GM19025 (cell line): Measurements from ENCODE around the gene HS6ST3.

ENCODE experiments used
- ATAC-seq: cut with Tn5 transposase; IDR thresholded peaks from one replicate; pipeline ENCODE4 v1.9.1; 2021; ENCODE audit warnings: mild to moderate bottlenecking, low read depth, moderate library complexity; ENCODE audit not compliant: unreplicated experiment

The HS6ST3 gene

GRCh38 chr13:96421314-96421713 is 331.4 kb downstream of the HS6ST3 start:
- ATAC-seq = no peak

- ATAC-seq = no peak
Observed at GRCh38 chr13:96422002-96422401, 332.1 kb downstream of the HS6ST3 start.

DNA sequence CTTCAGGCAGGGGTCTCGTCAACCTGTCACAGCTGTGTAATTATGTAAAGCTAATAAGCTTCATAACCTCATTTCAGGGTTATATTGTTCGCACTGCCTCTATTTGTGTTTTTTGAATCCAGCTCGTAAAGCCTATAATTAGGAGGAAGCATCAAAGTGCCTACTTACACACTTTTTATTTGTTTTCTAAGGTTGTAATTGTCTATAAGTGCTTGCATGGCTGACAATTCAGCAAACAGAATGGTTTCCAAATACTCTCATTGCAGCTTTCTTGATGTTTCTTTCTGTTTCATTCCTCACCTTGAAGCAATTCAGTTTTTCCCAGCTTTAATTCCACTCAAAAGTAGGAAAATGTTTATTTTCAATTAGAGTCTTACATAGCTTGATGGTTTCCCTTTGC is 336.3 kb downstream of the HS6ST3 start:
- ATAC-seq = no peak

GRCh38 chr13:96428911-96429310 is 339.0 kb downstream of the HS6ST3 start:
- no peak for ATAC-seq

DNA sequence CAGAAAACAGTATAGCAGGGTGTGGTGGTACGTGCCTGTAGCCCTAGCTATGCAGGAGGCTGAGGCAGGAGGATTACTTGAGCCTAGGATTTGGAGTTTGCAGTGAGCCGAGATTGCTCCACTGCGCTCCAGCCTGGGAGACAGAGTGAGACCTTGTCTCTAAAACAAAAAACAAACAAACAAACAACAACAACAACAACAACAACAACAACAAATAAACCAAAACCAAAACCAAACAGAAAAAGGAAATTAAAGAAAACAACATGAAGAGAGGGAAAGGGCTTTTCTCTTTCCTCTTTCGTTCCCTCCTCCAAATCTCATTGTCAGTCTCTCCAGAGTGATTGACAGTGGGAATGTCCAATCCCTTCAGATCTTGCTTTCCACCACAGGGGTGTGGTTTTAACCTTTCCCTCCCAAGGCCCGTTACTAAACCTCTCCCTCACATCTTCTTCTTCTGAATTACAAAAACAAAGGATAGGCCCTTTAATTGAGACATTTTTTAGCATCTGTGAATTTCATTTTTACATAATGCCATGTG is 341.2 kb downstream of the HS6ST3 start:
- ATAC-seq = no peak

- ATAC-seq = no peak
Observed at GRCh38 chr13:96444676-96445075, 354.8 kb downstream of the HS6ST3 start.

DNA sequence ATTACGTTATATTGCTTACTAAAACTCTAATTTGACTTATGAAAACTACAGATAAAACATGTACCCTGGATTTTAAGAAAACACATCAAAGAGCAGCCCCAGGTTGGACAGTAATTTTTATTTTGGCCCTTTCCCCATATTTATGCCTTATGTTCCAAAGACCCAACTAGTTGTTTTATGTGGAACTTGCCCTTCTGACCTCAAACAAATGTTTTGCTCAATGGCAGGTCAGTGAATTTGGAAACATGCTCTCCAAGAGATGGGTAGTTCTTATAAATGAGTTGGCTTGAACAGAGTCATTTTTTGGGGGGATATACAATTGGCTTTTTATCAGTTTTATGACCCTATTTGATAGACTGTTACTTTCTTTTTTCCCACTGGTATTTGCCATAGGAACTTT is 360.0 kb downstream of the HS6ST3 start:
- no peak for ATAC-seq

- no peak for ATAC-seq
Observed at GRCh38 chr13:96450326-96451020, 360.6 kb downstream of the HS6ST3 start.

GRCh38 chr13:96454466-96454865 is 364.6 kb downstream of the HS6ST3 start:
- no peak for ATAC-seq

DNA sequence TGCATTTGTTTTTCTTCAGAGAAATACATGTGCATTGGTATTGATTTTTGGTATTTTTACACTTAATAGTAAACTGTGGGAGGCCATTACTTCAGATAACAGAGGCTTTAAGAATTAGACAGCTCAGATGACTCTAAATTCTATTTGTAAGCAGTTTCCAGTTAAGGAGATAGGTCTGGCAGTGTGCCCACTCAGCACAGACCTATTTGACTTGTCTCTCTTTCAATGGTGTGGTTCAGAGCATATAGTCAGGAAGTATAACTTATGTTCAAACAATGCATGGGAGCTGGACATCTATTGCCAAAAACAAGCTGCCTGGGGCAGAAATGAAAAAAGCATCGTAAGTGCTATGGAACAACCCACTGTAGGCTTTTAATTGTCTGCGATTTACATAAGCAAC is 370.7 kb downstream of the HS6ST3 start:
- no peak for ATAC-seq

- ATAC-seq = no peak
Observed at GRCh38 chr13:96473526-96474180, 383.7 kb downstream of the HS6ST3 start.

DNA sequence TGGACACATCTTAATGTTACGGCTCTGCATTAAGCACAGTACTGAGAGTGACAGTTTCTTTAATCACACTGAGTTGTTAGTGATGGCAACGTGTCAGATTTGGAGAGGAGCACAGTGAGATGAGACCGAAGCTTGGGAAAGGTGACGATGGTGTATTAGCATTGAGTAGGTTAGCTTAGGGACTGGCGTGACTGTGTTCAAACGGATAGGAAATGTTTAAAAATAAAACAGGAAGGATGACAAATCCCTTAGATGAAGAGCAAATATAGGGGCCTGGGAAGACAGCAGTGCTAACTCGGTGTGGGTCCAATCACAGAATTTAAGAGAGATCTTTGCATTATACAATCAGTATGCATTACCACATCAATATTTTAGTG is 384.3 kb downstream of the HS6ST3 start:
- ATAC-seq = no peak

DNA sequence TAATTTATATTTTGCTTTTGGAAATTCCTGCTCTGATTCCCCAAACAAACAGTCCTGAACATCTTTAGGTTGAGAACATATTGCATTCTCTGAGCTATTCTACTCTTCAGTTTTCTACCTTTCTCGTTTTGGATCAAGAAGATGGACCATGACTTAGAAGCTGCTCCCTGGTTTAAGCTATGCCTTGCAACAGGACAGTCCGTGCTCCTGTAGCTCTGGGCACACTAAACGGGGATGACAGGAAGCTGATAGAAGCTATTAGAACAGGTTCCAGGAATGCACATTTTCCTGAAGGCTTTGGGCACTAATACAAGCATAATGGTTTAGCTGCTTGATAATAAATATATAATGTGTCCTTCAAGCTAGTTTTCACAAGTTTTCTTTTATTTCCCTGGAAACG is 385.2 kb downstream of the HS6ST3 start:
- no peak for ATAC-seq

- ATAC-seq = no peak
Observed at GRCh38 chr13:96481482-96481881, 391.6 kb downstream of the HS6ST3 start.

GRCh38 chr13:96490496-96490989 is 400.6 kb downstream of the HS6ST3 start:
- no peak for ATAC-seq

DNA sequence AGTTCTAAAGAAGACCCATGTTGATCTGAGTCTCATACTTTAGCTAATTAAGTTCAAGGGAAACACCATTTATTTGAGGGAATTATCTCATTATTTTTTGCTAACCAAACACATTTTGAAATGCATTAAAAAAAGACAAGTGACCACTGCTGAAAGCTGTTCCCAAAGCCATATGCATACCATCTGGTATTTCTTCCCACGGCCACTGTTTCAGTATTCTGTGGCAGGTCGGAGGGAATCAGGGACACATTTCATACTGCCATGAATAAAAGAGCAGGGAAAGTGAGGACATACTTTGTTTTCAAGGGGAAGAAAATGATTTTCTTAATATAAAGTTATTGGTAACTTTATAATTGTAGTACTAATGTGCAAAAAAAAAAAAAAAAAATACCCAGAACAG is 401.2 kb downstream of the HS6ST3 start:
- ATAC-seq = no peak

- ATAC-seq = no peak
Observed at GRCh38 chr13:96492766-96493165, 402.9 kb downstream of the HS6ST3 start.

DNA sequence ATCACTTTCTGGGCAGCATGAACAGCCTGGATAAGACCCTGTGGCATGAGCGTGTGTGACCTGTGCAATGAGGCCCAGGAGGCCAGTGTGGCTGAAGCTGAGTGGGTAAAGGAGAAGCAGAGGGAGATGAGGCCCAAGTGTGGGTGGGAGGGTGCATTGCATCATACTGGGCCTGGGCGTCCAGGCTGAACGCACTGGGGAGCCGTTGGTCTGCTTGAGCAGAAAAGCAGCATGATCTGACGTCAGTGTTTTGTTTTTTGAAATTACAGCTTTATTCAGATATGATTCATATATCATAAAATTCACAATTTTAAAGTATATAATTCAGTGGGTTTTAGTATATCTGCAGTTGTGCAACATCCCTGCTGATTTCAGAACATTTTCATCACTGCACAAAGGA is 409.7 kb downstream of the HS6ST3 start:
- ATAC-seq = no peak

DNA sequence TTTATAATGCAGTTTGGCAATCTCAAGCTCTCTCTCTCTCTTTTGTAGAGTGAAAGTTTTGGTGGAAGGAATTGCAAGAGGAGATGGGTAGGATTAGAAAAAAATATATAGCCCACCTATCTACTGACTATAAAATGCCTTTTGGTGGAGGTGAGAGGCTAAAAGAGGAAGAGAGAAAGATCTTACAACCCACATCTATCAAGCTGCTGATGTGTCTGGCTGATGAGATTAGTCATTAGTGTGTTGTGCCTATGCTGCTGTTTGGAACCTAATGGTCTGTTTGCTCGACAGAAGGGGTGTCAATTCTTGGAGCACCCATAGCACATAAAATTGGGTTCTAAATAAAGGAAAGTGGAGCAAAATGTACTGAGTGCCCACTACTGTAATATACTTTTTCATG is 411.0 kb downstream of the HS6ST3 start:
- ATAC-seq = no peak

DNA sequence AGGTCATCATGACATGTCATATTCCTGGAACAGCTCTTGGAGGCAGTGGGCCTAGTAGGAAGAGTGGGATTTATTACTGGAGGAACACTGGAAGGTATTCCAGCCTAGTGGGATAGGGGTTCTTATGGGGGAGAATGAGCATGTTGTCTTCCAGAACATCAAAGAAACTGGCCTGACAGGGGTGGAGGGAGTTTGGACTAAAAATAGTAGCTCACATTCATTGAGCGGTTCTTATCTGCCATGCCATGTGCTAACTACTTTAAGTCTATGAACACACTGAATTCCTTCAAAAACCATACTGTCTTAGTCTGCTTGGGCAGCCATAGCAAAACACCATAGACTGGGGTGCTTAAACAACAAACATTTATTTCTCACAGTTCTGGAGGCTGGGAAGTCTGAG is 413.6 kb downstream of the HS6ST3 start:
- no peak for ATAC-seq

GRCh38 chr13:96511587-96511986 is 421.7 kb downstream of the HS6ST3 start:
- ATAC-seq = no peak

DNA sequence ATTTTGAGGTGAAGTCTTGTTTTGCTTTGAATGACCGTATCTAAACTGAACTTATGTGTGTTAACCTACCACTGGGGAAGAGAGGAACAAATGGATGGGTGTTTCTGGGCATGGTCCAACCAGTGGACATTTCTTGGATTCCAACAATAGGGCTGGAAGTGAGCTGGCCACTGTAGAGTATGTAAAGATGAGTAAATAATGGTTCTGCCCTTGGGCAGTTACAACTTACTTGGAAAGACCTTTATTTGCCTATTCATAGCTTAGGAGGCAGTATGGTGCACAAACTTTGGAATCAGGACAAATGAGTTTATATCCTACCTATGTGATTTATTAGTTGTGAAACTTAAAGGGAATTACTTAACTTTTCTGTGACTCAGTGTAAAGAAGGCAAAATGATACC is 429.5 kb downstream of the HS6ST3 start:
- ATAC-seq = no peak
